Loucy (cell line): ENCODE measurements around the gene IPO4.

Experiments used
- H2AFZ ChIP-seq: fragments of 200-600 bp; sonication (generic); 2 replicates; pipeline ENCODE4 v1.6.0; 2016; ENCODE audit warnings: antibody characterized with exemption, mild to moderate bottlenecking, low read length, moderate library complexity
- H3F3A ChIP-seq: fragments of 200-600 bp; 2 replicates; pipeline ENCODE4 v1.6.0; 2016; ENCODE audit warnings: antibody characterized with exemption, low read depth, mild to moderate bottlenecking
- H3K27me3 ChIP-seq: fragments of 200-600 bp; sonication (generic); 2 replicates; pipeline ENCODE4 v1.6.1; 2014; ENCODE audit warnings: low read length, mild to moderate bottlenecking; ENCODE audit not compliant: insufficient read depth, poor library complexity, severe bottlenecking
- H3K36me3 ChIP-seq: fragments of 200-600 bp; sonication (generic); 2 replicates; pipeline ENCODE4 v1.6.1; 2016; ENCODE audit warnings: low read length; ENCODE audit not compliant: insufficient read depth
- H3K4me1 ChIP-seq: fragments of 200-600 bp; sonication (generic); 2 replicates; pipeline ENCODE4 v1.5.1; 2014; ENCODE audit warnings: low read length, mild to moderate bottlenecking; ENCODE audit not compliant: insufficient read depth, poor library complexity, severe bottlenecking
- H3K4me2 ChIP-seq: fragments of 200-600 bp; sonication (generic); 2 replicates; pipeline ENCODE4 v1.6.0; 2014; ENCODE audit warnings: antibody characterized with exemption, low read length, low read depth, mild to moderate bottlenecking; ENCODE audit not compliant: poor library complexity, severe bottlenecking
- H3K4me3 ChIP-seq: fragments of 200-600 bp; sonication (generic); 2 replicates; pipeline ENCODE4 v1.5.1; 2014; ENCODE audit warnings: low read length, mild to moderate bottlenecking, mixed read lengths; ENCODE audit not compliant: poor library complexity, severe bottlenecking
- H3K79me2 ChIP-seq: fragments of 200-600 bp; sonication (generic); 2 replicates; pipeline ENCODE4 v1.6.1; 2014; ENCODE audit warnings: low read length; ENCODE audit not compliant: insufficient read depth
- H3K9ac ChIP-seq: fragments of 200-600 bp; sonication (generic); 2 replicates; pipeline ENCODE4 v1.6.0; 2014; ENCODE audit warnings: mild to moderate bottlenecking, low read depth, low read length, moderate library complexity; ENCODE audit not compliant: poor library complexity, severe bottlenecking
- H3K9me2 ChIP-seq: fragments of 200-600 bp; sonication (generic); replicated peaks from 2 replicates; pipeline ENCODE4 v1.6.1; 2016; ENCODE audit warnings: low read depth, low read length, mixed read lengths
- H3K9me3 ChIP-seq: fragments of 200-600 bp; sonication (generic); 2 replicates; pipeline ENCODE4 v1.6.1; 2014; ENCODE audit warnings: mild to moderate bottlenecking, antibody characterized with exemption, low read length, low read depth; ENCODE audit not compliant: insufficient read depth
- H4K20me1 ChIP-seq: fragments of 200-600 bp; sonication (generic); 2 replicates; pipeline ENCODE4 v1.6.0; 2014; ENCODE audit warnings: antibody characterized with exemption, low read length, mild to moderate bottlenecking; ENCODE audit not compliant: insufficient read depth, poor library complexity, severe bottlenecking
- EZH2phosphoT487 ChIP-seq: fragments of 200-600 bp; IDR thresholded peaks from 2 replicates; pipeline ENCODE4 v1.6.1; 2018; ENCODE audit warnings: antibody characterized with exemption, mild to moderate bottlenecking, moderate library complexity, borderline replicate concordance
- TF ChIP-seq, protein P1 (sequence below): fragments of 200-600 bp; sonication (generic); conservative IDR thresholded peaks from 2 replicates; pipeline ENCODE4 v1.5.1; 2014; ENCODE audit warnings: mild to moderate bottlenecking, antibody characterized with exemption, low read length

The IPO4 gene

DNA sequence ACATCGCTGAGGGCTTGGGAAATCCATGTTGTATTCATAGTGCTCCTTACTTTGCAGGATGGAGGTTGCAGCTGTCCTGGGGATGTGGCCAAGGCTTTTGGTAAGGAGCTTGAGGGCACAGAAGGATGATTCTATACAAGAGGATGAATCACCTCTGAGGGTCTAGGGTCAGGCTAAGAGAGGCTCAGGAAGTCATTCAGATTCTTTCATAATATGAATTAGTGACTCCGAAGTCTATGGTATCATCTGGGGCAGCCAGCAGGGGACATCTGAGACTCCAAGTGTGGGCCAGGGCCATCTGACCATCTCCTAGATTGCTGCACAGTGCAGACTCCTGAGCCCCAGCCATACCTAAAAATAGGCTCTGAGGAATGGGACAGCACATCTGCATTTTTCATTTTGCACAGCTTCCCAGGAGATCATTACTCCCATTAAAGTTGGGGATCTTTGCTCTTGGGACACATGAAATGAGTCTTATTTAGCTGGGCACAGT is 48.9 kb upstream of the IPO4 start:
- Histone ChIP-seq H2AFZ (no peak overlapping the region), H3K27me3 (no peaks in the 10 kb centered on the region), H3K36me3 (peaks cover 49% of the 10 kb centered on the region; the same call in 1 of the 2 replicates), H3K4me1 (peaks cover 55% of the 10 kb centered on the region), H3K4me3 (no peak overlapping the region), H3K79me2 (peaks cover 75% of the 10 kb centered on the region), H3K9ac (no peak overlapping the region), H3K4me2 (no peak overlapping the region), H4K20me1 (peaks cover 20% of the 10 kb centered on the region), H3K9me2 (no peaks in the 10 kb centered on the region), H3F3A (no peaks in the 10 kb centered on the region), H3K9me3 (no peaks in the 10 kb centered on the region)
- TF ChIP-seq, protein P1, sequence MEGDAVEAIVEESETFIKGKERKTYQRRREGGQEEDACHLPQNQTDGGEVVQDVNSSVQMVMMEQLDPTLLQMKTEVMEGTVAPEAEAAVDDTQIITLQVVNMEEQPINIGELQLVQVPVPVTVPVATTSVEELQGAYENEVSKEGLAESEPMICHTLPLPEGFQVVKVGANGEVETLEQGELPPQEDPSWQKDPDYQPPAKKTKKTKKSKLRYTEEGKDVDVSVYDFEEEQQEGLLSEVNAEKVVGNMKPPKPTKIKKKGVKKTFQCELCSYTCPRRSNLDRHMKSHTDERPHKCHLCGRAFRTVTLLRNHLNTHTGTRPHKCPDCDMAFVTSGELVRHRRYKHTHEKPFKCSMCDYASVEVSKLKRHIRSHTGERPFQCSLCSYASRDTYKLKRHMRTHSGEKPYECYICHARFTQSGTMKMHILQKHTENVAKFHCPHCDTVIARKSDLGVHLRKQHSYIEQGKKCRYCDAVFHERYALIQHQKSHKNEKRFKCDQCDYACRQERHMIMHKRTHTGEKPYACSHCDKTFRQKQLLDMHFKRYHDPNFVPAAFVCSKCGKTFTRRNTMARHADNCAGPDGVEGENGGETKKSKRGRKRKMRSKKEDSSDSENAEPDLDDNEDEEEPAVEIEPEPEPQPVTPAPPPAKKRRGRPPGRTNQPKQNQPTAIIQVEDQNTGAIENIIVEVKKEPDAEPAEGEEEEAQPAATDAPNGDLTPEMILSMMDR = no peak
- no peak for TF ChIP-seq EZH2phosphoT487

DNA sequence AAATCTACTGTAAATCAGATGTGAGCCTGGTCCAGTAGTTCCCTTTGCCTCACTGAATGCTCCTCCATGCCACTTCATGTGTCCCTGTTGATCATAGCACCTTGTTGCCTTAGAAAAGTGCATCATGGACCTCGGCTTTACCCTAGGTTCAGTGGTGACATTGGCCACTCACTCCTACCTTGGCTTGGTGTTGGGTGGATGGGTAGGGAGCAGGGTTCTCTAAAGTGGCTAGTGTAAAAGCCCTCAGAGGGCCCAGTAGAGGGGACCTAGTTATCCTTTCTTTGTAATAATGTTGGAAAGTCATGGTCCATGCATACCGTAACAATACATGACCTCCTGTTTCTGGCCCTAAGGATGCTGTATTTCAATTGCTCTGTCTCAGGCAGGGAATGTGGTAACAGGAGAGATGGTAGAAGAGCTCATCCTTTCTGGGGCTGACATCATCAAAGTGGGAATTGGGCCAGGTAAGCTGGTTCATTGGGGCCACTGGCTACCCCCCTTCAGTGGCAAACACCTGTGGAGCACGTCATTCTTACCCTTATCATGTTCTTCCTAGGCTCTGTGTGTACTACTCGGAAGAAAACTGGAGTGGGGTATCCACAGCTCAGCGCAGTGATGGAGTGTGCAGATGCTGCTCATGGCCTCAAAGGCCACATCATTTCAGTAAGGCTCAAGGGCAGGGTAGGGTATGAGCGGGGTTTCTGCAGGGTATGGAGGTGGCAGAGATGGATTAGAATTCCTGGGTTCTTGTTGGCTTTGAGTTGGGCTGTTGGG is 48.3 kb upstream of the IPO4 start:
- peaks cover 49% of the 10 kb centered on the region; the same call in 1 of the 2 replicates for H3K36me3 ChIP-seq
- H3K4me1 ChIP-seq = peaks cover 53% of the 10 kb centered on the region
- peaks cover 17% of the 10 kb centered on the region for H4K20me1 ChIP-seq
- peaks cover 74% of the 10 kb centered on the region for H3K79me2 ChIP-seq
- H3F3A ChIP-seq = no peaks in the 10 kb centered on the region
- no peak overlapping the region for H3K9ac ChIP-seq
- no peak overlapping the region for H3K4me2 ChIP-seq
- no peaks in the 10 kb centered on the region for H3K9me2 ChIP-seq
- no peak overlapping the region for H2AFZ ChIP-seq
- H3K27me3 ChIP-seq = no peaks in the 10 kb centered on the region
- H3K4me3 ChIP-seq = no peak overlapping the region
- H3K9me3 ChIP-seq = no peaks in the 10 kb centered on the region
- TF ChIP-seq, protein P1 = no peak
- no peak for TF ChIP-seq EZH2phosphoT487

DNA sequence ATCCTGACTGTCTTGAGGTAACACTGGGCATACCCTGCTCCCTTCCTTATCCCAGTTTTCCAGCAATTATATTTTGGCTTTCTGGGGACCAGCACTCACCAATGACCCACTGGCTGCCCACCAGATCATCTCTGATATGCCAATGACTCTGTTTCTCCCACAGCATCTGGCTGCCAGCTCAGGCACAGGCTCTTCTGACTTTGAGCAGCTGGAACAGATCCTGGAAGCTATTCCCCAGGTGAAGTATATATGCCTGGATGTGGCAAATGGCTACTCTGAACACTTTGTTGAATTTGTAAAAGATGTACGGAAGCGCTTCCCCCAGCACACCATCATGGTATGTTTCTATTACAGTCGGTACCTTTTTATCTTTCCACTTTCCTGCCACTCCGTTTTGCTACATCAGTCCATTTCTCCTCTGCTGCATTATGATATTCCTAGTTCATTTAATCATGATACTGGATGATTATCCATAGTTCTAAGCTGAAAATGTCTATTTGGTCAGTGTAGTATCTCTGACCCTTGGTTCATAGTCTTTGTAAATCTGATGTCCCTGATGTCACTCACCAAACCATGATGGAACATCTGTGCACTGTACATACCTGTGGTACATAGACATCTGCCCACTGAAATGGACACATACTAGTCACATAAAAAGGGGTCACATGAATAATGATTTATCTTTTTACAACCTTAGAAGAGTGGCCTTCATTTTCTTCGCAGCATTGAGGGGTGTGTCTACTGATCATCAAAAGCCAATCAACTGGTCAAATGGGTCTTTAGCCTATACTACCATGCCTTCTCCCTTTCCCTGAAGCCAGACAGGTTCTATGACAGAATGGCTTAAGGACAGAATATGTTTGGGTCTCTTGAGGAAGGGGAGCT is 47.4 kb upstream of the IPO4 start:
- Histone ChIP-seq H2AFZ (no peak overlapping the region), H3K79me2 (peaks cover 74% of the 10 kb centered on the region), H3K4me2 (peak overlapping the region; percentile 98), H3K27me3 (no peaks in the 10 kb centered on the region), H3K9me2 (no peaks in the 10 kb centered on the region), H3K9ac (peak overlapping the region; percentile 89), H3F3A (no peaks in the 10 kb centered on the region), H3K36me3 (peaks cover 49% of the 10 kb centered on the region; the same call in 1 of the 2 replicates), H3K4me3 (no peak overlapping the region), H3K4me1 (peaks cover 56% of the 10 kb centered on the region), H3K9me3 (no peaks in the 10 kb centered on the region), H4K20me1 (peaks cover 10% of the 10 kb centered on the region)
- TF ChIP-seq, protein P1 = no peak
- TF ChIP-seq EZH2phosphoT487 = no peak
